IPS DF 4.7 (cell line): ENCODE data around the gene HS1BP3.

ENCODE experiments used
- DNase-seq: peaks from one replicate; pipeline ENCODE4 v3.0.0-alpha.2; 2013; ENCODE audit warnings: low spot score; ENCODE audit errors: extremely low read depth

The HS1BP3 gene

GRCh38 chr2:20619624-20620024 is 31.3 kb downstream of the HS1BP3 start:
- DNase-seq, result no peak

DNA sequence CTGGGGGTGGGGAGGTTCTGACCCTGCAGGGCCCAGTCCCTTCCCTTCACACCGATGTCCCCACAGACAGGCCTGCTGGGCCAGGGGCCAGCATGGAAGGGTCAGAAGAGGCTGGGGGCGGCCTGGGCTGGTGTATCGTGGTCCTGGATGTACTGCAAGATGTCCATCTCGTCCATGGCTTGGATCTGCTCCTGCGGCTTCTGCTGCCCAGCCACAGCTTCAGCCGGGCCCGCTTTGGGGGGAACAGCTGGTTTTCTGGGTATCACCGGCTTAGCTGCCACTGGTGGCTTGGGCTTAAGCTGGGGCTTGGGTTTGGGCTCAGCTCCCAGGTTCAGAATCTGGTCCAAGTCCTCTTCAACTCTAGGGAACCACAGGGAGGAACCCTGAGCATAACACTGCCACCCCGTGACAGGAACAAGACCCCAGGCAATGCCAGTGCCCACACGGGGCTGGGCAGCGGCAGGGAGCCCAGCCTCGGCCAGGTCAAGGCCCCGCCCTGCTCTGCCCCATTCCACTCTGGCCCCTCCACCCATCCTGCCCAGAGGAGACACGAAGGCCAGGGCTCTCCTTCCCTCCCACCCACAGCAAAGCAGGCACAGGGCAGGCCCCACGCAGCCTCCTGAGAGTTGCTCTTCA is 31.9 kb downstream of the HS1BP3 start:
- no peak for DNase-seq

- DNase-seq, result no peak
These were observed 32.4 kb downstream of the HS1BP3 start for GRCh38 chr2:20618468-20618885.

DNA sequence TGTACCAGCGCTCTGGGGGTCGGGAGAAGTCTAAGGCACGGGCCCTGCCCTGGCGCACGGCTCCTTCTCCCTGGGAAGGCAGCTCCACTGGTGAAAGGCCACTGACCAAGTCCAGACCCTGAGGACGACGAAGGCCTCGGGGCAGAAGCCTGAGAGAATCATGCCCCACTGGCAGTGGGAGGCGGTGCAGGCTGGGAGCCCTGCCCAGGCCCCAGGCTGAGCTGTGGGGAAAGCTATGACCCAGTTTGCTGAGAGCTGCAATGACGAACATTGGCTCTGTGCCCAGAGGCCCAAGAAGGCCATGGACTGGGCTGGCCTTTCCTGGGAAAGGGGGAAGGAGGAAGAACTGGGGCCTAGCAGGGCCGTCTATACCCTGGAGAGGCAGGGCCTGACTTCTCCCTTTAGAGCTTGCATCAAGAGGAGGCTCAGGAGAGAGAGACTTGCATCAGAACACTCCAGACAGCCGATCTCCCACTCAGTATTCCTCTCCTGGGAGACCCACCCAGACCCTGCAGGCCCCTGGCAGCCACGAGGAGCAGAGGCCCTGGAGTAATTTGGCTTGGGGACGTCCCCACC is 32.9 kb downstream of the HS1BP3 start:
- DNase-seq, result no peak

DNA sequence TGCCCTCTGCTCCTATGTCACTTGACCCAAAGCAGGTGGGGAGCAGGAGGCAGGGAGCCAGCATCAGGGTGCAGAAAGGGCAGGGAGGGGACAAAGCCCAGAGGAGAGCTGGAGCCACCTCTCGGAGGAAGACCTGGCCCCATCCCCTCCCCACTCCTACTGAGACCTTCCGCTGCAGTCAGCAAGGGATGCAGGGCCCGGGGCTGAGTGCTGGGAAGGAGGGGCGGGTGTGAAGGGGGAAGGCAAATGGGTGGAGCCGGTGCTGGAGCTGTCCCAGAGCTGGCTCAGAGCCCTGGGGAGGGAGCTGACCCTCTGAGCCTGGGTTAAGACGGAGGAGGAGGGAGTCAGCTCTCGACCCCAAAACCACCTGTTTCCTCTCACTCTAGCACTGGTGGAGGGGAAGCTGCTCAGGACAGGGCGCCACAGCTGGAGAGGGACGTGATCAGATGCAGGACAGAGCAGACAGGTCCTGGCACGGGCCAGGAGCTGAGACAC is 33.8 kb downstream of the HS1BP3 start:
- DNase-seq, result no peak

- DNase-seq, result no peak
These were observed 34.5 kb downstream of the HS1BP3 start for GRCh38 chr2:20616341-20616871.

GRCh38 chr2:20615466-20616241 is 35.2 kb downstream of the HS1BP3 start:
- DNase-seq, result no peak

- DNase-seq, result no peak
These were observed 35.8 kb downstream of the HS1BP3 start for GRCh38 chr2:20615068-20615465.

DNA sequence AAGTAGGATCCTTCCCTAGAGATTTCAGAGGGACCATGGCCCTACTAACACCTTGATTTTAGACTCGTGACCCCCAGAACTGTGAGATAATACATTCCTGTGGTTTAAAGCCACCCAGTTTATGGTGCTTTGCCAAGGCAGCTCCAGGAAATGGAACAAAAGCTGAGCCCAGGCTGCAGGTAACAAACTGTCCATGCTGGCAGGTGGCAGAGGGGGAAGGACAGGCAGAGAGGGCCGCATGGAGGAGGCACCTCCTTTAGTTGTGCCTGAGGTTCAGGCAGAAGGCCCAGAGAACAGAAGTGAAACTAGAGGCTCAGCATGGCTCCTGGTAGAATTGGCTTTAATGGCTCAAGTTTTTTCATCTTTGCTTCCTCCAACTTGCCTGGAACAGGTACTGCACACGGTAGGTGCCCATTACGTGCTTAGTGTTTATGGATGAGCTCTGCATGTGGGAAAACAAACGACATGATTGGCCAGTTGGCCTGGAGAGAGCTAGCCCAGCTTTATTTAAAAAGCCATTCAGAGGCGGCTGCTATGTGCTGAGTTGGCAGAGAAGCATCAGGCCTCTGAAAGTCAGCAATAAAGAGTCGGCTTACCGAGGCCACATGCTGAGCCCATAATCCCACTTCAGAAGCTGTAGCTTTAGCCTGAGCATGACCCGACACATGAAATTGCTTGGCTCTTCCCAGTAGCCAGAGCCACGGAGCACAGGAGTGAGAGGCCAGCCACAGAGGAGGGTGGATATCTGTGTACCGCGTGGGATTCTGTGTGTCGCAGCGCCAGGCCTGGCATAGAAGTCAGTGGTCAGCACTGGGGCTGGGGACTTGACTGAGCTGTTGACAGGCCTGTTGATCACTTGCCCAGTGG is 36.5 kb downstream of the HS1BP3 start:
- DNase-seq, result no peak

- no peak for DNase-seq
These were observed 37.7 kb downstream of the HS1BP3 start for GRCh38 chr2:20612925-20613916.

GRCh38 chr2:20611844-20612356 is 39.0 kb downstream of the HS1BP3 start:
- no peak for DNase-seq

DNA sequence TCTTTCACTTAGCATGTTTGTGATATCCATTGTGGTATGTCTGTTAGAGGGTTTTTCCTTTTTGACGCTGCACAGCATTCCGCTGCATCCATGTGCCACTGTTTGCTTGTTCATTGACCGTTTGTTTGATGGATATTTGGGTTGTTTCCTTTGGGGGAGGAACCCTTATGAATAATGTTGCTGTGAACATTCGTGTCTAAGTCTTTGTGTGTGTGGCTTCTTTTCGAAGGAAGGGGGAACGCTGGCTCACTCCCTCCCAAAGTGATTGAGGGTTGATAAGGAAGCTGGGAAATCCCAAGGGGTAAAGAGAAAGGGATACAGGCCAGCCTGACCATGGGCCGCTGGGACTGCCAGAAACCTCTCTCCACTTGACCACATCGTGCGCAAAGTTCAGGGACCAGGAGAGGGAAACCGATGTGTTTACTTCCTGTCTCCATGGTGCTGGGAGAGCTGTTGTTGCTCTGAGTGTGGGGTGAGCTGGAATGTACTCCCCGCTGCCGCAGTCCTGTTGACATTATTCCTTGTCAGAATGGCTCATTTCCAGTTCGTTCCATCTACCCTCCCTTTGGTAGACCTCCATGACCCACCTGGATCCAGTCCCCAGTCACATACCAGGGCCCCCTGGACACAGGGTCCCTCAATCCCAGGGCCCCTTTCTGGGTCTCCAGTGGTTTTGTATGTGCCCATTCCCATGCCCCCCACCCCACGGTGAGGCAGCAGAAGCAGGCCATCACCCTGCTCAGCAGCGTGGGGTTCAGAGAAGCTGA is 39.6 kb downstream of the HS1BP3 start:
- no peak for DNase-seq

DNA sequence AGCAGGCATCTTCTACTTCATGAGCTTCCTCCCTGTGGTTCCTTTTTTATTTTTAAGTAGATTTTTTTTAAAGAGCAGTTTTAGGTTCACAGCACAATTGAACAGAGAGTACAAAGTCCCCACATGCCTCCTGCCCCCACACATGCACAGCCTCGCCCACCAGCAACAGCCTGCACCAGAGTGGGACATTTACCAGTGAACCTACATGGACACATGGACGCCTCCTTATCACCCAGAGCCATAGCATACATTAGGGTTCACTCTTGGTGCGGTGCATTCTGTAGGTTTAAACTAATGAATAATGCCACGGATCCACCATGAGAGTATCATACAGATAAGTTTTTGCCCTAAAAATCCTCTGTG is 40.9 kb downstream of the HS1BP3 start:
- no peak for DNase-seq

DNA sequence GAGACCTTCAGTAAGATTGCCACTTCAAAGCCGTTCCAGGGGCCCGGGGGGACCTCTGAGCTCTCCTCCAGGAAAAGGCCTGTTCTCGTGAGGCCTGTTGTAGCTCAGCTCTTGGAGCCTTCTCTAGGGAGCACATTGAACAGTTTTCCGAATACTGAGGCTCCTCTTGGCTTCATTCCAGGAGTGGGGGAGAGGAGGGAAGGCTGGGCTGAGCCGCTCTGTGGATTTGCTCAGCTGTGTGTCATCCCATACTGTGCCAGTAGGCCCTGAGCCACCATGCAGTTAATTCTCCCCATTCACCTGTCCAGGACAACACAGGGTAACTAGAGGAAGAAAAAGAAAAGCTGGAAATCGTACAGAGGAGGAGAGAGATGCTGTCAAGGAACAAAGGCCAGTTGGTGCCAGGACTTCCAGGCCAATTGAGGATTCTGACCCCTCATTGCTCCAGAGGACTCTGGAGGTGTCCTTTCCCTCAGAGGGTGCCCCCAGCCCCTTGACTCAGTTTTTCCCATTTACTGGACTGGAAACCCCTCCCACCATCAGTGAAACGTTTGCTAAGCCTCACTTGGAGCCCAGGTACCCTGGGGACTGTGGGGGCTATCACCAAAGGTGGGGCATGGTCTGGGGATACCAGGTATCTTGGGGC is 41.4 kb downstream of the HS1BP3 start:
- no peak for DNase-seq

GRCh38 chr2:20608666-20609348 is 42.1 kb downstream of the HS1BP3 start:
- no peak for DNase-seq

DNA sequence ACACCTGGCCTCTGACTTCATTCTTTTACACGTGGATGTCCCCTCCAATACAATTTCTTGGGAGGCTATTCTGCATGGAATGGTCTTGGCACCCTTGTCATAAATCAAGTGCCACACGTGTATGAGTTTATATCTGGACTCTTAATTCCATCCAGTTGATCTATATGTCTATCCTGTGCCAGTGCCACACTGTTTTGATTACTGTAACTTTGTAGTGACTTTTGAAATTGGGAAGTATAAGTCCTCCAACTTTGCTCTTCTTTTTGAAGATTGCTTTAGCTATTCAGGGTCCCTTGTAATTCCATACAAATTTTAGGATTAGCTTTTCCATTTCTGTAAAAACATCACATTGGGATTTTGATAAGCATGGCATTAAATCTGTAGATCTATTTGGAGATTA is 43.5 kb downstream of the HS1BP3 start:
- DNase-seq, result no peak

DNA sequence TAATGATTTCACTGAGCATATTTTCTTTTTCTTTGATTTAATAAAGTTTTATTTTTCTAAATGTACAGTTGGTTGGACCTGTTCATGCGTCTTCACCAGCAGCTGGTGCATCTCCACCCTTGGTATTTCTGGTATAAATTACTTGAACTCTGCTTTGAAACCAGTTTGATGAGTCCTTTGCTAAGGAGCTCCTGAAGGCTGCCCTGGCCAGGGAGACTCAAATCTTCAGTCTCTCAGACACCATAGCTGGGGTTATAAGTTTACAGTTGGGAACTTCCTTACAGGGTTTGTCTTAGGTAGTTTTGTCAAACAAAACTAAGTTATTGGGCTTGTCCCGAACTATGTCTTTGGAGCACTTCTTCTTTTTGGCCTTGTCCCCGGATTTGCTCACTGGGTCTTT is 44.7 kb downstream of the HS1BP3 start:
- no peak for DNase-seq

GRCh38 chr2:20604951-20605381 is 45.9 kb downstream of the HS1BP3 start:
- no peak for DNase-seq
